Effector CD4-positive, alpha-beta T cell (primary cell): ENCODE measurements around the gene ZIC5.

Experiments used
- DNase-seq: peaks from one replicate; pipeline ENCODE4 v3.0.0-alpha.2; 2020

ZIC5 gene

DNA sequence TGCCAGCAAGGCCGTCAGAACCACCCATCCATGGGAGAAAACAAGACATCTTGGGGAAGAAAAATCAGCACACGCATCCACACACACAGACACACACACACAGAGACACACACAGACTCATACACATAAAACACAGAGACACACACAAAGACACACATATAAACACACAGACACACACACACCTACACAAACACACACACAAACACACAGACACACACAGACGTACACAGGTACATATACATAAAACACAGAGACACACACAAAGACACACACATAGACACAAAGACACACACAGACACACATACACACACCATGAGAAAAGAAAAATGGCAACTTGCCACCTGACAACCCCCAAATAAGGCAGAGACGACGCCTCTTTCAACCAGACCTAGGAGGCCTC is 40.6 kb downstream of the ZIC5 start:
- no peak for DNase-seq

DNA sequence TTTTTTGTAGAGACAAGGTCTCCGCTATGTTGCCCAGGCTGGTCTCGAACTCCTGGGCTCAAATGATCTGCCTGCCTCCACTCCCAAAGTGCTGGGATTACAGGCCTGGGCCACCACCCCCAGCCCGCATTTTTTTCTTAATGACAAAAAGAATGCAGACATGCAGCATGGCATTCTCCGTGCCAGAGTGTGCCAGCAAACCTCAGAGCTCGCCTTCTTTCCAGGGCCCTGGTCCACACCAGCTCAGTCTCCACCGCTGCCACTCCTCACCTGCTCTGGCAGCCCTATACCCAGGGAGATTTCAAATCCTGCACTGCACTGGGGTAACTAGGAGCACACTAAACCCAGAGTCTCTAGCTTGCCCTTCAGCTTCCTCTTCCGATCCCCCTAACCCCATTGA is 41.7 kb downstream of the ZIC5 start:
- no peak for DNase-seq

DNA sequence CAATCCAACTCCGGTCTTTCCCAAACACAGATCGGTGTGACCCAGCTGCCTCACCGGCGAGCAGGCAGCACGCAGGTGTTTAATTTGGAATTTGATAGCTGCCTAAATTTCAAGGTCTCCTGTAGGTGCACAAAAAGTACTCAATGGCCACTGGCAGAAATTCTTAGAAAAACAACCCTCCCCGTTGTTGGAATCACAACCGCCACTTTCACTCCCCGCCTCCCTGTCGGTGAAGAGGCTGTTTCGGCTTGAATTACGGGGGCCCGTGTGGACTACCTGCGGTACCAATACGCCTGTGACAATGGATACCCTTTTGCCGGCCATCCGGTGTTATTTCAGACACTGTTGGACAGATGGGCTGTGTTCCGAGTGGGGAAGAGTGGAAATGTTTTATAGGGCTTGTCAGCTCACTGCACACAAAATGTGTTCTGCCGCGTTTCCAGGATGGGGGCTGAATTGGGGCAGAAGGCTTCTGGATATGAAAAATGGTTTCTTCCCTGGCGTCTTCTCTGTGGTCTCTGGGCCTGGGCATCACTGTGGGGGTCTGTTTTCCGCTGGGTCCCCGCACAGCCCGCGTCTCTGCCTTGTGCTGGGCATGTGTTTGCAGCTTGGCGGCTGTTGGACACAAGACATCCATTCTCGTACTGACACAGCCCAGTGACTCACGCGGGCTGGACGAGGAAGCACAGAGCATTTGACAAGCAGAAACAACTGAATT is 45.4 kb downstream of the ZIC5 start:
- DNase-seq = no peak

DNA sequence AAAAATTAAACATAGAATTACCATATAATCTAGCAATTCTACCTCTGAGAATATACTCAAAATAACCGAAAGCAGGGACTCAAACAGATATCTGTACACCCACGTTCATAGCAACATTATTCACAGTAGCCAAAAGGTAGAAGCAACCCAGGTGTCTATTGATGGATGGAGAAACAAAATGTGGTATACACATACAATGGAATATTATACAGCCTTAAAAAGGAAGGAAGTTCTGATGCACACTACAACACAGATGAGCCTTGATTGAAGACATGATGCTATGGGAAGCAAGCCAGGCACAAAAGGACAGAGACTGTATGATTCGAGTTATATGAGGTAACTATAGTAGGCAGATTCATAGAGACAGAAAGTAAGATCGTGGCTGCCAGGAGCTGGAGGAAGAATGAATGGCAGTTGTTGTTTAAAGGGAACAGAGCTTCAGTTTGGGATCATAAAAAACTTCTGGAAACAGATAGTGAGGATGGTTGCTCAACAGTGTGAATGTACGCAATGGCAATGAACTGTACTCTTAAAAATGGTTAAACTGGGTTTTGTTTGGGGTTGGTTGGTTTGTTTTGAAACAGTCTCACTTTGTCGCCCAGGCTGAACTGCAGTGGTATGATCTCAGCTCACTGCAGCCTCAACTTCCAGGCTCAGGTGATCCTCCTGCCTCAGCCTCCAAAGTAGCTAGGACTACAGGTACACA is 47.5 kb downstream of the ZIC5 start:
- no peak for DNase-seq

DNA sequence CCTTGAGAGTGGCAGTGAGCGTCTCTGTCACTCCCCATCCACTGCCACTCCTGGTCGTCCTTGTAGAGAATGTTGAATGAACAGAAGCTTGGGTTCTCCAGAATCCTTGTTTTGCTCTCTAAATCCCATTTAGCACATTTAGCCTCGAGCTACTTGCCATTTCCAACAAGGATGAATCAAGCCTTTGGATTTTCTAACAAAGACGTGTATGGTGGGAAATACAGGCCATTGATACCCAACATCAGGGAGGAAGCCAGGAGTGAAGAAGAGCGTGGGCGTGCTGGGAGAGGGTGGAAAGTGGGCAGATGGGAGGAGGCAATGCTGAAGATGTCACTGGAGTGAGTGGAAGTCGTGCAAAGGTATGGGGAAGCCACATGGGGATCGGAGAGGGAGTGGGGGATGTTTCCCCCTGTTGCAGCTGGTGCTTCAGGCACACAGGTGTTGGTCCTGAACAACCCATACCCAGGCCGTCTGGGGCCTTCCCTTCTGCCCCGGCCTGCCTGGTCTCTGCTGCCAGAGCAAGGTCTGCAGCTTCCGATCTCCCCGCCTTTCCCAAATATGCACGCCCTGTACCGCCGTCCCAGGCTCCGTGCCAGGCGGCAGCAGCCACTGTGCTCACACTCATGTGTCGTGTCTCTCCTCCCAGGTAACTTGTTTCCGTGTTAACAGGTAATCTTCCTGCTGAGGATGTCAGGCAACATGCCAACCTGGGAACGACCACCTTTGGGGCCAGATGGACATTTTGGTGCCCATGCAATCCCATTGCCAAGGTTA is 48.7 kb downstream of the ZIC5 start:
- DNase-seq = no peak

DNA sequence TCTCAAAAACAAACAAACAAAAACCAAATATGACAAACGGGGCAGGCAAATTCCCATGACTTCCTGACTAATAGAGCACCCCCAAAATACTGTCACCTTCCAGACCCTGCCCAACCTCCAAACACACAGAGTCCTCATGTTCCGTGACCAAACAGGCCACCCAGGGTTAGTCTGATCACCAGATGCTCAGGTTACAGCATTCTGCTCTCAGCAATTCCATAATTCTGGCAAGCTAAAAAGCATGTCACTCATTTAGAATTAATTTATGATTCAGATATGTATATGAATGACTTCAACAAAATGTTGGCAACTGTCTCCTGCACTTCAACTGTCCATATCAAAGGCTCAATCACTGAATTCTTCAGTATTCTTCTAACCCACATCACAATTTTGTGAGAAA is 52.4 kb downstream of the ZIC5 start:
- no peak for DNase-seq

DNA sequence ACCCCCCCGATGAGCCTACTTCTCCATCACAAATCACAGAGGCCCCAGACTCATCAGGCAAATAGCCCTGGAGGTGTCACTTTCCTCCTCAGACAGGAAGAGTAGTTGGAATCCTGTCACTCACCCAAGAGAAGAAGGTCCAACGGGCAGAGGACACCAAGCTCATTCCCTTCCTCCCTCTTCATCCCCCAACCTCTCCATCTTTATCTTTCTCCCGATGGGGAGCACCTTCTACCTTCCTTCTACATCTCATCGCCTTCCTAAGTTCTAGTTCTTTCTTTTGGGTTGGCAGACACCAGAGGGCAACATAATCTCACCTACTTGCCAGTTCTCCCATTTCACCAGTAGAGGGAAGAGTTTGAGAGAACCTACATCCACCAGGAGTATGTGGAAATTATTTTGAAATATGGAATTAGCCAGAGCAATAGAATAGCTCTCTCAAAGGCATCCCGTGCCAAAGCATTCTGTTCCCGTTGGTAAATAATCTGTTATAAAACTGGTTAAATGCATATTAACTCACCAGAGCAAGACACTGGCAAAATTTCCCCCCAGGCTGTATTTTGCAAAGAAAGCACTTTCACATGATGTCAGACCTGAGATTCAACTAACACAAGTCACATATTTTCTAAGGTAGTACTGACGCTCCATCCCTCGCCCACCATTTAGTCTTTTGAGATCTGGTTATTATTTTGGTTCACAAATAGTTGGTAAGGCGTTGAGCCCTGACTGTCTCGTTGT is 55.0 kb downstream of the ZIC5 start:
- no peak for DNase-seq

DNA sequence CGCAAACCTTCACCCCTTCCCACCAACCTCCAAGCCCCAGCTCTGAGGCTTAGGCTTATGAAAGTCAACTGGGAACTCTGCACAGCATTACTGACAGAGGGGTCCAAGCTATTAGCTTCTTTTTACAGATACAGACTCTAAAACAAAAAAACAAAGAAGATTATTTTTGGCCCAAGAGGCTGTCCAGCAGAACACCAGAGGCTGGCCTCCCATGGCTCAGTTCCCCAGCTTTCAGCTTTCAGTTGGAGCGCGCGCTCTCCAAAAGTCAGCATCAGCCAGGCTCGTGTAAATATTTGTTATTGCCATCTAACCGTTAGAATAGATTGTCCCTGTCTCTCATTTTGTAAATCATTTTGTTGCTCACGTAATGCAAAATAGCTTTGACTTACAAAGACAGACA is 58.4 kb downstream of the ZIC5 start:
- no peak for DNase-seq
